Fibroblast of upper back skin (primary cell): ENCODE data around the gene ZNRF3.
"Not testable (repeated sequence)": the region's sequence is repeated elsewhere in the genome, so short reads cannot be mapped to it uniquely, and the experiment has no call there.

Experiments used
- DNase-seq: peaks from one replicate; pipeline ENCODE4 v3.0.0-alpha.2; 2013

The ZNRF3 gene

GRCh38 chr22:29012952-29013351, 129.6 kb downstream of the ZNRF3 start:
- no peak for DNase-seq

GRCh38 chr22:29014293-29014692, 130.9 kb downstream of the ZNRF3 start:
- no peak for DNase-seq

- DNase-seq, result no peak
Measured at GRCh38 chr22:29014773-29015172, 131.4 kb downstream of the ZNRF3 start.

DNA sequence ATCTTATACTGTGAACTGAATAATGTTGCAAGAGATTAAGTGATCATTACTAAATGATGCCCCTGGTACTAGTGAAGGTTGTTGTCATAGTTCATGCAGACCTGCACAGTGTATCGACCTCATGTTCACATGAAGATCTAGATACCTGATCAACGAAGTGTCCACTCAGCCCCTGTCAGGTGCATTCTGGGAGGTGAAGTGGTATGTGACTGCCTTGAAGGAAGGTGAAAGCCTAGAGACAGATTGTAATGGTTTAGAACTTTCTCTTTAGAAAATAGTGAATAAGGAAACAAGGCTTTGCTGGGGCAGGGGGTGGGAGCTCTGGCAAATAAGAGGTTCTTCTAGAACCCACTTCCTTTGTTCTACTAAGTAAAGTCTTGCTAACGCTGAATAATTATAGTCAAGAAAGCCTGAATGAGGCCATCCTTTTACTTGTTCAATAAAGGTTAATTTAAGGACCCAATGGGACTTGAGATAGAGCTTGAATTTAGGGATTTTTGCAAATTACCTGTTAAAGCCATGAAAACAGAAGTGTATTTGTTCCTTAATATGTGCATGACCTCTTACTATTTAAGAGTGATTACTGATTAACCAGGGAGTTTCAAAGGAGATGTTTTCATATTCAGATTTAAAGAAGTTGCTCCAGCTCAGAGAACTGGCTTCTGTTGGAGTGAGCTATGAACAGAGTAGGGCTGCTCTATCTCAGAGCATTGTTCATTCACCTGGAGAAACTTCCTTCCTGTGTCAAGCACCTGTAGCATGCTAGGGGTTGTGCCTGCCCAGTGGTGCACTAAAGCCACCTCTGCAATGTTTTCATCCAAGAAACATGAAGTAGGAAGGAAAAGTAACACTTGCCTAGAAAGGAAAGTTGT, 132.9 kb downstream of the ZNRF3 start:
- DNase-seq, result no peak

- DNase-seq, result no peak
Measured at GRCh38 chr22:29018293-29019189, 135.2 kb downstream of the ZNRF3 start.

DNA sequence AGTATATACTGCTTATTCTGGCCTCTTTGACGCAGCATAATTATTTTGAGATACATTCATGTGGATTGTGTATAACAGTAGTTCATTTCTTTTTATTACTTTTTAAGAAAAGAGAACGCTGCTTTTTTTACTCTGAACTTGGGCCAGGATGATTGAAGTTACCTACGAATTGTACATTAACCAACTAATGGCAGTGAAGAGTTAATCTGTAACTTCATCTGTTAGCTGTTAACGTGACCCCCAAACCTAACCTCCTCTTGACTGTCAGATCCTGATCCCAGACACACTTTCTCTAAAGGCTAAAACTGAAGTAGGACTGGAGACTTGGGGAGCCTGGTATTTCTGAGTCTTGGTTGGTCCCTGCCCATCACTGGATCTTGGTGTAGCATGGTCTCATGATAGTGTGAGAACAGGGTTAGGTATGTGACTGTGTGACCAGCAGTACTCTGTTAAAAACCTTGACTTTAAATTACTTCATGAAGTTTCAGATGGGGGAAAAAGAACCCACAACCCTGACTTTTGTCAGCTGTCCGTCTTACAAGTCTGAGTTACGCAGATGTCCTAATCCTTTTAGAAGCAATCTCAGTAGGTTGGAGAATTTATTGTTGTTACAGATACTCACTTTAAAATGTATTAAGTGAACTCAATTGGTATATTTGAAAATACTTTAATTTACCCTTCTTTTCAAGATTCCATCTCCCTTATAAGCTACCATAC, 138.9 kb downstream of the ZNRF3 start:
- DNase-seq, result no peak

DNA sequence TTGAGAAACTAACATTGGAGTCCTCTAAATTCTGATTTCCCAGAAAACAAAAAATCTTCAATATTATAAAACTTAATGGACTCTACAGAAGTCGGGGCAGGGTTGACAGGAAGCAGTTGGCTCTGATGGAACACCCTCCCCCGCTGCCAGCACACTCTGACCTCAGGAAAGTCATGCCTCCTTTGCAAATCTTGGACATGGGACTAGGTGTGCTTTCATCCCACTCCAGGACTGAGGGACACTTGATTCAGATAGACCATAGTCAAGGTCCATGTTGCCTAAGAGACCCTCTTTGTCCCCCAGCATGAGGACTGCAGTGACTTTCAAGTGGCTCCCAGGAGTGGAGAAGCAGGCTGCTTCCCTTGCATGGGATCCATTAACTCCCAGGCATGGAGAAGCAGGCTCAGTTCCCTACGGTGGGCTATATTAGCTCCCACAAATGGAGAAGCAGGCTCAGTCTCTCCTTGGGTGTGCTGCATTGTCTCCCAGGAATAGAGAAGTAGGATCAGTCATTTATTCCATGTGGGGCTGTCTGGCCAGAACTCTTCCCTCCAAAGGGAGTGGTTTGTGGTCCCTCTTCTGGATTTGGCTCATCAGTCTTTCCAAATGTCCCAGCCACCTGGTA, 139.9 kb downstream of the ZNRF3 start:
- DNase-seq, result no peak

DNA sequence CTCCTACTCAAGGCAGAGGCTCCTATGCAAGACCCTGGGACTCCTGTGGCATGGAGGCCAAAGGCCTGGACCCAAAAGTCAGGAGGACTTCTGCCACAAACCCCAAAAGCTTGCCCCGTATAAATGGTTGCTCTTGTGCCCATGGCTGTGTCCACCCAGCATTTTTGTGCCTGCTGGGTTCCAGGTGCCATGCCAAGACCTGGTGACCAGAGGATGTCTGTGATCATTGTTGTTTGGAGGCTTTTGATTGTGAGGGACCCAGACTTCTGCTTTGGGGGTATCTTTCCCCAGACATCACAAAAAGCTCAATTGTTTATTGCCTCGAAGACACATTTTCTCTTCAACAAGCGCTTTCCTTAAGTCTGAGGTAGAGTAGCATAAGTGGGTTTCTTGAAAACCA, 143.2 kb downstream of the ZNRF3 start:
- no peak for DNase-seq

DNA sequence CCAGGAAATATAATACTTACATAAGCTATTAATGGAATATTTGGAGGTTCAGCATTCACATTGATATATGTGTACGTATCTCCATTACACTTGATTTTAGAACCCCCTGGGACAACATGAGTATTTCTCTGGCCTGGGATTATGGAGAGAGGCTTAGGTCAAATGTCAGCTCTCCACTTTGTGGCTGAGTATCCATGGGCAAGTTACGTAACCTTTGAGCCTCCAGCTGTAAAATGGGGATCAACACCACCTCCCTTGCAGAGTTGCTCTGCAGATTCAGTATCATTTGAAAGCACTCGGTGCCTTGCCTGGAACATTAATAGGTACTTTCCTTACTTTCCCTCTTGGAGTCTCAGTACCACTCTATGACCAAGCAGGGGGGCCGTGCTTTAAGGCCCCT, 145.1 kb downstream of the ZNRF3 start:
- no peak for DNase-seq

DNA sequence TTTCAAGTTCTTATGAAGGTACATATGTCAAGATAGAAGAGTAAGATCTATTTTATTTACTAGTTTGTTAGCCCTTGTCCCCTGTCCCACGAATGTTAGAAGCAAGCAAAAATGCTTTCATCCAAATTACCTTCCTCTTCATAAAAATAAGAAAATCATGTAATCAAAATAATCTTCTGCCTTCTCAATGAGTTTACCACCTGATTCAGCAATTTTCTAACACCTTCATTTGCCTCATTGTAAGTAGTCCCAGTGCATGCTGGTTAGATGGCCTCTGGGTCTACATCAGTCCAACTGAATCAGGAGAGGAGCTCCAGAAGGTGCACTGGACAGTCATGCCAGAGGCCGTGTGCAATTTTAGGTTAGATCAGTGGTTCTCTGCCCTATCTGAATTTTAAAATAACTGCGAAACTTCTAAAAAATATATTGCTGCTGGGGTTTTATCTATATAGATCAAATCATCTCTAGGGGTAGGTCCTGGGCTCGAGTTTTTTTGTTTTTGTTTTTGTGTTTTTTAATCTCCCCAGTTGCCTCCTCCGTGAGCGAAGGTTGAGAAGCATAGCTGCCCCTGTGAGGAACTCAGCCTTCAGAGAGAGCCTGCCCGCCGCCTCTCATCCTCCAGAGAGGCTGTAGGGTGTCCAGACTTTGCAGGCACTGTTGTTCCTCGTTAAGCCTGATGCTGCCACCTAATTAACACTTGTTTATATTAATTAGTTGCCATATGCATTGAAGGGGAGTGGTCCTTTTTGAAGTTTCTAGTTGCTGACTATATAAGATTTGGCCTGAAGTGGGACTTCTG, 146.0 kb downstream of the ZNRF3 start:
- DNase-seq, result no peak

DNA sequence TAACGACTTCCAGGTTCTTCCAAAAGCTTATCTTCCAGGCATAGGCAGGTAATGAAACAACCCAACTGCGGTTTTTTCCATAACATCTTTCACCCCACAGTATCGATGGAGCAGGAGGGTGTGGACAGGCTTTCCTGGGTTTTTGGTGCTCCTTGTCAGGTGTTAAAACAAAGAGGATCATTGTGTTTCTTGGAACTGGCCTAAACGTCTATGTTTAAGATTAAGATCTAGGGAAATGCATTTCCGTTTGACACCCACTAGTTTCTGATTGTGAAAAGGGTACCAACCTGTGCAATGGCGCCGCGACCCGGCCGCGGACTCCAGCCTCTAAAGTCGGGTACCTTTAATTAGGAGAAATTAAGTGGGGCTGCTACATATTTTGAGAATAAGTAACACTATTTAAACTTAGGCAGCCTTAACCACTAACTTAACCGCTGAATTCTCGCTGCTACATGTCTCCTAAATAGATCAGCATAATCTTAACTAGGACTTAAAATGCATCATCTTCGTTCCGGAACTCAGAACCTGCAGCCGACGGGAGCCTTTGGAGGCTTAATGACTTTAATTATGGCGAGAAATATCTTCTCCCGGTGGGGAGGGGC, 146.7 kb downstream of the ZNRF3 start:
- peak; percentile 50 for DNase-seq

DNA sequence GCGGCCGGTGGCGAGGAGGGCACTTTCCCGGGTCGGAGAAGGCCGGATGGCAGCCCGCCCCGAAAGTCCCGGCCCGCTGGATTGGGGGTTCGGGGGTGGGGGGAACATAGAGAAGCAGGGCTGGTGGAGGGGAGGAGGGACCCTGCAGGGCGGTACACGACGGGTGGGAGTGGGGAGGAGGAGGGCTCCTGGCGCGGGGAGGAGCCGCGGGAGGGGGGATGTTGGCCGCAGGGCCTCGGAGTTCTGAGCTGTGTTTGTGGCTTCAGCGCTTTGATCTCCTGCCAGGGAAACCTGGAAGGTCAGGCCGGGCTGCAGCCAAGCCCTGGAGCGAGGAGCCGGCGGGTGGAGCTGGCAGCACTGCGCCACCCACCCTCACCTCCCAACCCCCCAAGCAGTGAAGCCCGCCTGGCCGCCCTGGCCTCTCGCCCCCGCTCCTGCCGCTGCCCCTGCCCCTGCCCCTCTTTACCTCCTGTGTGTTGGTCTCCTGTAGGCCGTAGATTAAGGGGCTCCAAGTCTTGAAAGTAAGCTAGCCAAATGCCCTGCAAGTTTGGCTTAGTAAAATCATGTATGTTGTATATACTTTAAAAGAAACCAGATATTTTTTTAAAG, 147.3 kb downstream of the ZNRF3 start:
- peak; percentile 84 for DNase-seq

GRCh38 chr22:29031227-29032011, 148.0 kb downstream of the ZNRF3 start:
- DNase-seq, result peak; percentile 96

DNA sequence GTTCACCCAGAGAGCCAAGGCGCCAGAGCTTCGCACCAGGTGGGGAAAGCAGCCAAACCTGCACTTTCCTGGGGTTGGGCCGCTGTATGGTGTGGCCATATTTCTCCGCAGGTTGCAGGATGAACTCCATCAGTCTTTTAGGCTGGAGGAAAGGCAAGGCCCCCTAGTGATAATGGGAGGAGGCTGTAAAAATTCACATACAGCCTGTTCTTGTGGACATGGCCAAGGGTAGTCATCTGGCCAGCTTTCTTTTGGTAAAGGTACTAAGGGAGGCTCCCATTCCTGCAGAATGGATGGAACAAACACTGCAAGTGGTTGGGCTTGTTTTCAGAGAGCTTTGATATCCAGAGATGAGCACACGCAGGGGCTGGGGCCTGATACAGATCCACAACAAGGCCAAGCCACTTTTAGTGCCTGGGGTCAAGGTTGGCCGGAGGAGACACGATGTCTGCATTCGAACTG, 148.7 kb downstream of the ZNRF3 start:
- DNase-seq, result no peak

GRCh38 chr22:29032584-29032983, 149.2 kb downstream of the ZNRF3 start:
- no peak for DNase-seq

- no peak for DNase-seq
Measured at GRCh38 chr22:29037340-29037932, 154.1 kb downstream of the ZNRF3 start.

DNA sequence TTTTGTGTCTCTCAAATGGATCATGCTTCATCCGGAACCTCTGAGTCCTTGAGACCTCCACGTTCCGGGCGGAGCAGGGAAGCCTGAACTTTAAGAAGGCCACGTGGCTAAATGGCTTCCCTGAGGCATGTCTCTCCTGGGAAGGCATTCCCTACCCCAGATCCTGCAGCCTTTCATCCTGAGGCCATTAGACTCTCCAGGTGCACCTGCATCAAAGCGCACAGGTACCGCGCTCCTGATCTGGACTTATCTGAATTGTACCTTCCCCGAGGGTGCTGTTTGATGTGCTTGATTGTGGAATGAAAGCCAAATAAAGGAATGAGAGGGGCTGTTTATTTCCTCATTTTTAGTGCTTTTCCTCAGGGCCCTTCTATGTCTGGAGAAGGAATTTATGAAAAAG, 155.8 kb downstream of the ZNRF3 start:
- no peak for DNase-seq

- DNase-seq, result not testable (repeated sequence)
Measured at GRCh38 chr22:29039684-29040083, 156.3 kb downstream of the ZNRF3 start.
